GM19240 (cell line): ENCODE results near the gene TMEM154.

Source experiments
- DNase-seq: peaks from one replicate; pipeline ENCODE4 v3.0.0; 2011; ENCODE audit warnings: low spot score; ENCODE audit not compliant: insufficient read length

The TMEM154 gene

GRCh38 chr4:152696764-152697261, 17.0 kb upstream of the TMEM154 start:
- peak; percentile 81 for DNase-seq

- DNase-seq, result no peak
These were observed 14.1 kb upstream of the TMEM154 start for GRCh38 chr4:152693871-152694270.

DNA sequence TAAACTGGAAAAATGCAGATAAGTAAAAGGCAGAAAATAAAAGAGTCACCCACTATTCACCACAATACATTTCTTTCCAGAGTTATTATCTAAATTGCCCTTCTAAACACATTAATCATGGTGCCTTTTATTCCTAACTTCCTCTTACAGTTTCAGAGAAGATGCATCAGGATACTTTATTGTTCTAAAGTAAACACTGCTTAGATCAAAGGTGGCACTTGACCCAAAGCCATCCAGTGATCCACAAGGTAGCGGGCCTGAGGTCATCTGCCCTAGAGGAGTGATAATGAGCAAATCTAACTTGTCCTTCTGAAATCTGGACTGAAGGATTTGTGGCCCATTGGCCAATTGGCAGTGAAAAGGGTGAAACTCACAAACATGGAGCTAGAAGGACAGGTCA, 12.0 kb upstream of the TMEM154 start:
- no peak for DNase-seq

- no peak for DNase-seq
These were observed 11.2 kb upstream of the TMEM154 start for GRCh38 chr4:152690706-152691651.

GRCh38 chr4:152689615-152690501, 10.1 kb upstream of the TMEM154 start:
- DNase-seq, result no peak

GRCh38 chr4:152687974-152688599, 8.3 kb upstream of the TMEM154 start:
- no peak for DNase-seq

DNA sequence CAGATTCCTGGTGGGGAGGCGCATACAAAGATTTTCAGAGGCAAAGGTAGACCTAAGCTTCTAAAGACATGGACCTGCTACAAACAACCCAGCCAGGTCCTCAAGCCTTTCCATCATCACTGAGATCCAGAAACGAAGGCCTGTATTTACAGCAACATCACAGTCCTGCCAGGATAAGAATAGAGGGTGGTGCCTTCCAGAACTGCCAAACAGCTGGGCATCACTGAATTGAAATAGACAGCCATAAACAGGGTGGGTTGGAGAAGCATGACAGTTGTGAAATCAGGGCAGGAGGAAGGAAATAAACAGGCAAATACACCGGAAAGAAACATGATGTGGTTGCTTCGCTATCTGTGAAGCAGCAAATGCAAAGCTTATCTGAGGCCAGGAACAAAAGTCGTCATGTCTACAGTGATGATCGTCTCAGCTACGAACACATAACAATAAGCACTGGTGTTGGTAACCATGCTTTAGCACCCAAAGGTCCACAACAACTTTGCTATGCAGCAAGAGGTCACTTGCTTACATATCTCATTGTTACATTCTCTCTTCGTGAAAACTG, 6.7 kb upstream of the TMEM154 start:
- no peak for DNase-seq

- DNase-seq, result no peak
These were observed 4.8 kb upstream of the TMEM154 start for GRCh38 chr4:152684587-152684986.

- DNase-seq, result no peak
These were observed 4.2 kb upstream of the TMEM154 start for GRCh38 chr4:152684007-152684406.

GRCh38 chr4:152682143-152682941, 2.5 kb upstream of the TMEM154 start:
- DNase-seq, result no peak

DNA sequence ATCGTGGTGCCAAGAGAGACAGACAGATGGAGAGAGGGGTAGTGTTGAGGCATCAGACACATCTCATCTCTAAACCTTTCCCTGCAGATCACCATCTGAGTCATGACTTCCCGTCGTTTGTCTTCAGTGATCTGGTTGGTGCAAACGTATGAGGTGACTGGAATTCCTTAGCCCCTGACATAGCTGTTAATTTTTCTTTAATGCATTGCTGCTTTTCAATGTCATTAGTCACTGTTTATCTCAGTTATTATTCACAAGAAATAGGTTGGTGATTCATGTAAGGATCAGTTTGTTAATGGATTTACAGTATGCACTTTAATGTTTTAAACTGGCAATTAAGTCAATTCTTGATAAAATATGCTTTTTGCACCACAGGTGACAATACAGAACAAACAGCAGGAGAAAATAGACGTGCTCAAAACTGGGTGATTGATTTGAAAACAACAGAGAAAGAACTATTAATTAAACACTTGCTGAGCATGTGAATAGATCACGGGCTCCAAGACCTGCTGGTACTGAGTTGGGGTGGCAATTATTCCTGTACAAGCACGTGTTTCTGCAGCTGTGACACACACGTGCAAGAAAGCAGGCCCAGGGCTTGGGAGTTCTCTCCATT, 1.3 kb upstream of the TMEM154 start:
- DNase-seq, result no peak

DNA sequence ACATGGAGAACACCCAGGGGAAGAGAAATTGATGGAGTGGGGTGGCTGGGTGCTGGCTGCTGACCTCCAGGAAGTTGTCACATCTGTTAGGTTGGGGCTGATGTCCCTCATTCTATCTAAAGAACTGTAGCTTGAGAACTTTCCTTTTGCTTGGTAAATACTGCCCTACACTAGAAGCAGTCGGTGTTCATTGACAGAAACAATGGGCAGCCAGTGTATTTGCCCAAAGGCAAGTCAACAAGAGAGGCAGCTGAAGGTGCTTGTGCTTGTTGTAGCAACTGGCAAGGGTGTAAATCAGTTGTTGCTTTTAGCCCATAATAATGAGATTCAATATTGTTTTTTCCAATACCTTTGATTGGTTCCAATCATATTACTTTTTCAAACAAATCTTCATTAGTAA, 956 bp downstream of the TMEM154 start:
- no peak for DNase-seq

DNA sequence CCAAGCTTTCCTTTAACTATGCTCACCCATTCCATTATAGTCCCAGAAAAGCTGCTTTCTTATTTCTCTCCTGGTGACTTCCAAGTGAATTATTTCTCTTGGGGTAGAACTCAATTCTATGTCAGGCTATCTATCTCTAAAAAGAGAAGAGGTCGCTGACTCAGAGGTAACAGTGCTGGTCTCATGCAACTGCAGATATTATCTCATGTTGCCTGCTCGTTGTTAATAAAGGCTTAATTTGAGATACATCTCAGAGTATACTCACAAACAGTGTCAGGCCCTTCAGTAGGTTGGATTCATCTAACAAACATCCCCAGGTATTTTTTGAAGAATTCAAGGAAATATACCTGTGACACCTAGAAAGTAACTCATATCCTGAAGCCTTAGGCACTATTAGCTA, 2.7 kb downstream of the TMEM154 start:
- DNase-seq, result no peak

GRCh38 chr4:152676052-152676854, 3.5 kb downstream of the TMEM154 start:
- DNase-seq, result no peak

- DNase-seq, result no peak
These were observed 5.4 kb downstream of the TMEM154 start for GRCh38 chr4:152674359-152674758.

GRCh38 chr4:152673489-152673888, 6.3 kb downstream of the TMEM154 start:
- DNase-seq, result no peak

- no peak for DNase-seq
These were observed 7.3 kb downstream of the TMEM154 start for GRCh38 chr4:152672206-152673092.

DNA sequence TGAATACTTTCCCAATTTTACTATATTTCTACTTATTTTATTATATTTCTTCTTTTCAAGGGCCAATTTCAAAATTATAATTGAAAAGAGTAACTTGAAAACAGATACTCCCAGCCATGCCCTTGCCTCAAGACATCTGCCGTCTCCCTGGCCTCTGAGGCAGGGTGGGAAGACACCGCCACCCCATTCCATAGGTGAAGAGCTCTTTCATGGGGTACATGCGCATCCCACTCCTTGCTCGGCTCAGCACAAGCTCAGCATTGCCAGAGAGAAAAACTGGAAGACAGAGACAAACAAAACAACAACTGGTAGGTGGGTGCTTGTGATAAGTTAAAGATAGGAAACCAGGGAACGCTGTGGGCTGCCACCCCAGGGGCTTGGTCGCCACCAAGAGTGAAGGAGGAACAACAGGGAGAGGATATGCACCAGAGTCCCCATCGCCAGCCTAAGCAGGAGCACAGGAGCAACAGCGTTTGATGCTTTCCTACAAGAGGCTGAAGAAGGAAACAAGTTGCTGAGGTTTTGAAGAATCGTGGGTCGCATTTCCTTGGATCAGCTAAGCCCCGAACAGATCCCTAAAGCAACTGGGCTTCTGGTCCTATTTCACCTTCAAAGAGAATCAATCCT, 11.3 kb downstream of the TMEM154 start:
- DNase-seq, result no peak
